HG02884 (cell line): Measurements from ENCODE around the gene BPIFB2.

ENCODE experiments used
- ATAC-seq: cut with Tn5 transposase; IDR thresholded peaks from one replicate; pipeline ENCODE4 v1.9.1; 2021; ENCODE audit warnings: mild to moderate bottlenecking, moderate library complexity; ENCODE audit not compliant: unreplicated experiment

Gene BPIFB2

GRCh38 chr20:33065785-33066184 is 58.3 kb downstream of the BPIFB2 start:
- no peak for ATAC-seq

- ATAC-seq: no peak
These were observed 60.3 kb downstream of the BPIFB2 start for GRCh38 chr20:33067806-33068205.

GRCh38 chr20:33068251-33068939 is 60.9 kb downstream of the BPIFB2 start:
- no peak for ATAC-seq

- ATAC-seq: no peak
These were observed 62.2 kb downstream of the BPIFB2 start for GRCh38 chr20:33069673-33070072.

- ATAC-seq: no peak
These were observed 62.9 kb downstream of the BPIFB2 start for GRCh38 chr20:33070111-33071053.

- ATAC-seq: no peak
These were observed 63.7 kb downstream of the BPIFB2 start for GRCh38 chr20:33071198-33071597.

GRCh38 chr20:33072362-33072761 is 64.9 kb downstream of the BPIFB2 start:
- ATAC-seq: no peak

GRCh38 chr20:33072813-33073212 is 65.3 kb downstream of the BPIFB2 start:
- no peak for ATAC-seq
